HG03354 (cell line): ENCODE results near the gene PALD1.

Experiments
- ATAC-seq: cut with Tn5 transposase; IDR thresholded peaks from one replicate; pipeline ENCODE4 v1.9.1; 2021; ENCODE audit warnings: mild to moderate bottlenecking; ENCODE audit not compliant: unreplicated experiment, poor library complexity, severe bottlenecking

PALD1 gene

GRCh38 chr10:70549351-70549961, 70.9 kb downstream of the PALD1 start:
- ATAC-seq: no peak

- no peak for ATAC-seq
Measured at GRCh38 chr10:70549962-70550458, 71.4 kb downstream of the PALD1 start.

- ATAC-seq: no peak
Measured at GRCh38 chr10:70550459-70550858, 71.9 kb downstream of the PALD1 start.

GRCh38 chr10:70551466-70551865, 72.9 kb downstream of the PALD1 start:
- ATAC-seq: no peak

GRCh38 chr10:70551971-70552422, 73.4 kb downstream of the PALD1 start:
- ATAC-seq: no peak

- no peak for ATAC-seq
Measured at GRCh38 chr10:70552586-70552985, 74.0 kb downstream of the PALD1 start.

GRCh38 chr10:70555371-70555770, 76.8 kb downstream of the PALD1 start:
- no peak for ATAC-seq

- no peak for ATAC-seq
Measured at GRCh38 chr10:70557086-70557845, 78.7 kb downstream of the PALD1 start.

GRCh38 chr10:70557876-70558275, 79.3 kb downstream of the PALD1 start:
- ATAC-seq: no peak

- no peak for ATAC-seq
Measured at GRCh38 chr10:70558295-70558694, 79.7 kb downstream of the PALD1 start.

GRCh38 chr10:70558871-70559810, 80.6 kb downstream of the PALD1 start:
- ATAC-seq: peak; percentile 77

- ATAC-seq: no peak
Measured at GRCh38 chr10:70559861-70560260, 81.3 kb downstream of the PALD1 start.

- ATAC-seq: no peak
Measured at GRCh38 chr10:70560511-70560941, 82.0 kb downstream of the PALD1 start.

- no peak for ATAC-seq
Measured at GRCh38 chr10:70561070-70561469, 82.5 kb downstream of the PALD1 start.

- no peak for ATAC-seq
Measured at GRCh38 chr10:70561558-70561957, 83.0 kb downstream of the PALD1 start.

GRCh38 chr10:70562036-70562755, 83.6 kb downstream of the PALD1 start:
- no peak for ATAC-seq

- ATAC-seq: no peak
Measured at GRCh38 chr10:70563230-70563629, 84.7 kb downstream of the PALD1 start.

- no peak for ATAC-seq
Measured at GRCh38 chr10:70564113-70564725, 85.7 kb downstream of the PALD1 start.

- ATAC-seq: no peak
Measured at GRCh38 chr10:70564901-70565351, 86.4 kb downstream of the PALD1 start.
